HG02840 (cell line): ENCODE data around the gene YPEL3.
"Not testable (repeated sequence)": the region's sequence is repeated elsewhere in the genome, so short reads cannot be mapped to it uniquely, and the experiment has no call there.

Experiments
- ATAC-seq: cut with Tn5 transposase; IDR thresholded peaks from one replicate; pipeline ENCODE4 v1.9.1; 2021; ENCODE audit warnings: mild to moderate bottlenecking, moderate library complexity, moderate number of reproducible peaks; ENCODE audit not compliant: unreplicated experiment, low FRiP score

The YPEL3 gene

GRCh38 chr16:30119428-30119827 is 23.4 kb upstream of the YPEL3 start:
- no peak for ATAC-seq

- no peak for ATAC-seq
Observed at GRCh38 chr16:30117768-30118167, 21.8 kb upstream of the YPEL3 start.

GRCh38 chr16:30116291-30117207 is 20.5 kb upstream of the YPEL3 start:
- no peak for ATAC-seq

GRCh38 chr16:30115238-30115637 is 19.2 kb upstream of the YPEL3 start:
- ATAC-seq = no peak

- ATAC-seq = not testable (repeated sequence)
Observed at GRCh38 chr16:30114833-30115232, 18.8 kb upstream of the YPEL3 start.

GRCh38 chr16:30114411-30114810 is 18.4 kb upstream of the YPEL3 start:
- no peak for ATAC-seq

- ATAC-seq = no peak
Observed at GRCh38 chr16:30113711-30114333, 17.8 kb upstream of the YPEL3 start.

GRCh38 chr16:30113031-30113710 is 17.2 kb upstream of the YPEL3 start, which contains the start of gene GDPD3:
GDPD3 (minus strand) TSS chr16:30113537; CDS start chr16:30113478, 59 bp downstream.
- no peak for ATAC-seq

- no peak for ATAC-seq
Observed at GRCh38 chr16:30112197-30113030, 16.4 kb upstream of the YPEL3 start.

- ATAC-seq = no peak
Observed at GRCh38 chr16:30110661-30111060, 14.6 kb upstream of the YPEL3 start.

- no peak for ATAC-seq
Observed at GRCh38 chr16:30108059-30108850, 12.2 kb upstream of the YPEL3 start.

- no peak for ATAC-seq
Observed at GRCh38 chr16:30104492-30104891, 8.5 kb upstream of the YPEL3 start.

- ATAC-seq = no peak
Observed at GRCh38 chr16:30104090-30104489, 8.1 kb upstream of the YPEL3 start.

- no peak for ATAC-seq
Observed at GRCh38 chr16:30096862-30097563, 1.0 kb upstream of the YPEL3 start.

GRCh38 chr16:30095166-30096078 is 591 bp downstream of the YPEL3 start:
- ATAC-seq = no peak

GRCh38 chr16:30094541-30095165 is 1.4 kb downstream of the YPEL3 start:
- no peak for ATAC-seq

- ATAC-seq = peak; percentile 38
Observed at GRCh38 chr16:30092373-30093010, 3.5 kb downstream of the YPEL3 start.
